ENCODE data around the gene ALK.

- TF ChIP-seq CTCF (IDR thresholded peaks at IDR 0.05) (no peak), POLR2A (IDR thresholded peaks at IDR 0.05) (no peak)
Observed at GRCh38 chr2:29219374-29219773, 702.0 kb downstream of the ALK start.
